Measurements from ENCODE around the gene COX19.

DNA sequence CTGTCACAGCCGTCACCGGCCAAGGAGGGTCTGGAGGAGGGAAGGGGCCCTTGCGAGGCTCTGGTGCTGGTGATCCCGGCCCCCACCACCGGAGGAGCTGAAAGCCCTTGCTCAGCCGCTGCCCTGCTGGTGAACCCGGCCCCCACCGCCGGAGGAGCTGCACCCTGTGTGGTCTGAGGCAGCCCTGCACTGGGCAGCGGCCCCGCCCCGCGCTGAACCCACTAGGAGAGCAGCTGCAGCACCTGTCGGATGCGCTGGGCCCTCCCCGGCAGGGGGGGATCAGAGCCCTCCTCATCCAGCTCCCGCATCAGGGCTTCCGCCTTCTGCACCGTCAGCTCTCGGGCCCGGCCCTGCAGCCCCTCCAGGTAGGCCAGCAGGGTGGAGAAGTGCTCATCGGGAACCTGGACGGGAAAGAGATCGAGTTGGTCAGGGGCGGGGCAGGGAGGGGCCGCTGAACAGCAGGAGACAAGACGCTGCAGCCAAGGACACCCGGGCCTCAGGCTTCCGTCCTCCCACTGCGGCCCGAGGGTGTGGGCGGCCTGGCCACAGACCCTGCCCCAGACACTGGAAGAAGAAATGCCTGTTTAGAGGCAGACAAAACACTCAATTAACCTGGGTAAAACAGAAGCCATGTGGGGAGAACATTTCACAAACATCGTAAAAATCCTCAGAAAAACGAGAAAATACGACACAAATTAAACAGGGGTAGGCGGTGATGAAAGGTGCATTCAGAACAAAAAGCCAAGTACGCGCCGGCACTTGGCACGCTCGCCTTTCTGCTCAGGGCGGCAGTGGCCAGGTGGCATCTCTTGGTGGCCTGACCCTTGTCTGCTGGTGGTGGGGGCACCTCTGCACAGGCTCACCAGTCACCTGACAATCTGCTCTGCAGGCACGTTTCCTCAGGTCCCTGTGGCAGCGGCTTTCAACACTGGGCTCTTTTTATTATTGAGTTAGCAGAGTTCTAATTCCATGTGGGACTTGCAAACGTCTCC, 22.4 kb upstream of the COX19 start:
- TF ChIP-seq TAF1 (IDR thresholded peaks at IDR 0.05; ENCODE audit: low read depth) = no peak
- no peak for TF ChIP-seq CTCF (IDR thresholded peaks at IDR 0.05; ENCODE audit: poor library complexity, severe bottlenecking)
- no peak for TF ChIP-seq POLR2AphosphoS5 (IDR thresholded peaks at IDR 0.05)

Measured in neural cell (in vitro differentiated cells).